Measurements from ENCODE around the gene ZMIZ1. TPM values are rescaled to one million over a fixed set of nuclear protein-coding genes. Genes with fewer than 3 reads are reported as not detected.

ZMIZ1 gene
- total RNA-seq, 1 experiment from 2014 or later: 28.4 TPM

GRCh38 chr10:79084012-79084971 lies 15.5 kb downstream of the ZMIZ1 start:
- H3K4me1 ChIP-seq (ENCODE audit: control insufficient read depth in 1 of 2, insufficient read depth in 2 of 2, low read length in 2 of 2): peaks cover 43 to 54% of the 10 kb centered on the region in 2 experiments
- no peak for TF ChIP-seq SIN3A (IDR thresholded peaks at IDR 0.05; ENCODE audit: low read depth)
- peak; percentile 85 for TF ChIP-seq CEBPB (IDR thresholded peaks at IDR 0.05; ENCODE audit: low read depth)
- no peaks in the 10 kb centered on the region for H4K20me1 ChIP-seq (ENCODE audit: insufficient read depth)
- no peak for ATAC-seq
- DNase-seq (ENCODE audit: low read depth, low spot score): no peak
- ChIA-PET RAD21 (ENCODE audit: low non-redundant PET in 1 of 2, low total read pairs in 2 of 2, uncharacterized antibody in 2 of 2, unreplicated experiment in 2 of 2) (interaction anchor here in 1 of 2 experiments (0.9 kb wide), 1 partner anchor 9 kb away, joined by 8 read pairs; no protein-coding TSS in a partner anchor), CTCF (no interaction called here), POLR2A (no interaction called here)
- intact Hi-C loops (cut with micrococcal nuclease): loop anchor here (5.0 kb wide), 1 partner anchor 103 kb away; no protein-coding TSS in a partner anchor
- no TSS peak for BruUV-seq (replicated peaks)
- no peaks in the 10 kb centered on the region for H3K9me3 ChIP-seq (ENCODE audit: control insufficient read depth in 1 of 2, insufficient read depth in 1 of 2, low read depth in 1 of 2, low read length in 2 of 2)
- H2AFZ ChIP-seq (ENCODE audit: low read depth, low read length, poor library complexity, severe bottlenecking): no peak overlapping the region
- no peak overlapping the region for H3K4me3 ChIP-seq (replicated peaks in 1 of 2; ENCODE audit: low read depth in 1 of 2, low read length in 2 of 2)
- H3K4me2 ChIP-seq (ENCODE audit: low read length): peak overlapping the region; percentile 46
- H3K27ac ChIP-seq (ENCODE audit: low read depth, low read length): no peak overlapping the region
- peaks cover 59% of the 10 kb centered on the region; the same call in 1 of the 2 replicates for H3K79me2 ChIP-seq (ENCODE audit: insufficient read depth, low read length)
- H3K27me3 ChIP-seq (ENCODE audit: insufficient read depth, low read length): no peaks in the 10 kb centered on the region
- no peaks in the 10 kb centered on the region for H3K9me2 ChIP-seq (ENCODE audit: insufficient read depth)
- no peaks in the 10 kb centered on the region for H3K36me3 ChIP-seq (ENCODE audit: control insufficient read depth in 1 of 2, insufficient read depth in 2 of 2, low read length in 2 of 2)
- no peak overlapping the region for H3K9ac ChIP-seq (ENCODE audit: low read length)

GRCh38 chr10:79084972-79085597 lies 16.3 kb downstream of the ZMIZ1 start:
- H3K4me3 ChIP-seq (replicated peaks in 1 of 2; ENCODE audit: low read depth in 1 of 2, low read length in 2 of 2): no peak overlapping the region
- ChIA-PET CTCF (no interaction called here), RAD21 (ENCODE audit: low non-redundant PET in 1 of 2, low total read pairs in 2 of 2, uncharacterized antibody in 2 of 2, unreplicated experiment in 2 of 2) (interaction anchor here in 1 of 2 experiments (0.9 kb wide), 1 partner anchor 10 kb away, joined by 8 read pairs; no protein-coding TSS in a partner anchor), POLR2A (no interaction called here)
- H3K27ac ChIP-seq (ENCODE audit: low read depth, low read length): no peak overlapping the region
- H2AFZ ChIP-seq (ENCODE audit: low read depth, low read length, poor library complexity, severe bottlenecking): no peak overlapping the region
- H3K4me1 ChIP-seq (ENCODE audit: control insufficient read depth in 1 of 2, insufficient read depth in 2 of 2, low read length in 2 of 2): peaks cover 35 to 47% of the 10 kb centered on the region in 2 experiments
- H3K36me3 ChIP-seq (ENCODE audit: control insufficient read depth in 1 of 2, insufficient read depth in 2 of 2, low read length in 2 of 2): no peaks in the 10 kb centered on the region
- no peak overlapping the region for H3K4me2 ChIP-seq (ENCODE audit: low read length)
- no peaks in the 10 kb centered on the region for H3K27me3 ChIP-seq (ENCODE audit: insufficient read depth, low read length)
- no TSS peak for BruUV-seq (replicated peaks)
- no peak for ATAC-seq
- no peaks in the 10 kb centered on the region for H3K9me2 ChIP-seq (ENCODE audit: insufficient read depth)
- no peaks in the 10 kb centered on the region for H4K20me1 ChIP-seq (ENCODE audit: insufficient read depth)
- no peak overlapping the region for H3K9ac ChIP-seq (ENCODE audit: low read length)
- peaks cover 61% of the 10 kb centered on the region; the same call in 1 of the 2 replicates for H3K79me2 ChIP-seq (ENCODE audit: insufficient read depth, low read length)
- DNase-seq (ENCODE audit: low read depth, low spot score): no peak
- H3K9me3 ChIP-seq (ENCODE audit: control insufficient read depth in 1 of 2, insufficient read depth in 1 of 2, low read depth in 1 of 2, low read length in 2 of 2): no peaks in the 10 kb centered on the region
- intact Hi-C loops (cut with micrococcal nuclease): loop anchor here (5.0 kb wide), 1 partner anchor 102 kb away; no protein-coding TSS in a partner anchor
- TF ChIP-seq ZFX (IDR thresholded peaks at IDR 0.05) (no peak), TCF7L2 (IDR thresholded peaks at IDR 0.05; ENCODE audit: borderline replicate concordance, extremely low read depth, insufficient read depth, insufficient read length) (no peak), ELF1 (IDR thresholded peaks at IDR 0.05; ENCODE audit: borderline replicate concordance, low read depth) (no peak), JUND (IDR thresholded peaks at IDR 0.05) (no peak), CTCF (IDR thresholded peaks at IDR 0.05 in 2 of 3, conservative IDR thresholded peaks at IDR 0.05 in 1 of 3; ENCODE audit: borderline replicate concordance in 1 of 3, insufficient read depth in 1 of 3, low read depth in 2 of 3, low read length in 2 of 3) (no peak), YY1 (IDR thresholded peaks at IDR 0.05; ENCODE audit: extremely low read depth, insufficient replicate concordance, low read depth, low read length) (no peak), REST (IDR thresholded peaks at IDR 0.05; ENCODE audit: low read depth) (no peak), EGR1 (IDR thresholded peaks at IDR 0.05; ENCODE audit: low read depth) (no peak), POLR2AphosphoS5 (IDR thresholded peaks at IDR 0.05; ENCODE audit: low read depth, low read length) (no peak)
